Adrenal gland (tissue), 12 donors: Measurements from ENCODE around the gene ACAN. TPM values are rescaled to one million over a fixed set of nuclear protein-coding genes. Genes with fewer than 3 reads are reported as not detected.

ENCODE experiments used
- DNase-seq, 7 donors: peaks; one replicate each; pipeline ENCODE4 v3.0.0-alpha.2; 2019 to 2020
- H3K27ac ChIP-seq, 5 donors: fragments of 200-600 bp; sonication (generic) in 4 of 5; 1 replicate in 3 of 5; 2 replicates in 2 of 5; pipeline versions ENCODE4 v1.5.1 to v1.8.0; 2016 to 2020; ENCODE audit warnings: mild to moderate bottlenecking in 1 of 5
- H3K27me3 ChIP-seq: fragments of 200-600 bp; 2 replicates; pipeline ENCODE4 v1.8.0; 2021
- H3K36me3 ChIP-seq, 2 donors: fragments of 200-600 bp; replicated peaks in 1 of 2; 1 replicate in 1 of 2; 2 replicates in 1 of 2; pipeline versions ENCODE4 v1.5.1 to v1.8.0; 2018 to 2022
- H3K4me1 ChIP-seq, 2 donors: fragments of 200-600 bp; replicated peaks in 1 of 2; 1 replicate in 1 of 2; 2 replicates in 1 of 2; pipeline versions ENCODE4 v1.5.1 to v1.8.0; 2018 to 2021
- H3K4me3 ChIP-seq, 4 donors: fragments of 200-600 bp; sonication (generic) in 3 of 4; one replicate each; pipeline ENCODE4 v1.5.1; 2016 to 2018
- H3K9me3 ChIP-seq, 3 donors: fragments of 200-600 bp; sonication (generic) in 1 of 3; replicated peaks in 1 of 3; 1 replicate in 2 of 3; 2 replicates in 1 of 3; pipeline versions ENCODE4 v1.5.1 to v1.8.0; 2016 to 2021
- CTCF ChIP-seq, 6 experiments: fragments of 450-650 bp in 4 of 6; fragments of 200-600 bp in 2 of 6; sonication (generic) in 1 of 6; IDR thresholded peaks; 1 replicate in 5 of 6; 2 replicates in 1 of 6; pipeline versions ENCODE4 v1.5.1 to v1.8.0; 2016 to 2021; ENCODE audit warnings: antibody characterized with exemption in 6 of 6, mild to moderate bottlenecking in 2 of 6, moderate library complexity in 1 of 6
- POLR2A ChIP-seq, 2 donors: fragments of 450-650 bp; IDR thresholded peaks; one replicate each; pipeline ENCODE4 v1.6.1; 2017; ENCODE audit warnings: antibody characterized with exemption in 2 of 2, mild to moderate bottlenecking in 2 of 2, moderate library complexity in 1 of 2
- WGBS, 4 donors: extraction: QIAGEN DNeasy Blood & Tissue Kit in 2 of 4; methylation state at CpG; one replicate each; pipeline versions ENCODE4 v1.1.5 to v1.1.7; 2013 to 2017; 5-methylcytosine and 5-hydroxymethylcytosine counted together
- intact Hi-C, 2 donors: fragments of 100-400 bp; cut with DNase I; formaldehyde crosslinking; loops; one replicate each; pipeline versions ENCODE4 v1.14.1 to v1.15.0; 2022 to 2023
- polyA plus RNA-seq, 3 donors: library from polyadenylated mRNA; stranded (reverse); fragments of 200-250 nt in 2 of 3; fragments of 350-450 nt in 1 of 3; fragmentation: Illumina TruSeq in 1 of 3; extraction: RNeasy Lipid Tissue Mini Kit (QIAGEN cat#74804) in 1 of 3; gene quantifications; one replicate each; pipeline ENCODE4 v1.2.3, GENCODE V29; 2013 to 2014
- total RNA-seq, 9 donors: library from RNA; depleted of rRNA in 4 of 9; stranded (reverse); fragments of >200 nt in 4 of 9; fragments of 120-200 nt in 1 of 9; fragmentation: NEBNext Ultra II Directional in 1 of 9; extraction: Animal tissue kit (Norgen Biotek cat#: 25700) in 1 of 9; gene quantifications; one replicate each; pipeline versions ENCODE4 v1.1.0 to v1.2.4, GENCODE V29; 2013 to 2023
- donor health status: healthy with polysubstance abuse.
- donor health status: Bipolar disorder and iron deficiency.
- donor health status: DM: yes; HTN: yes; CAD: no.
- donor health status: DM: no; HTN: no; CAD: no.
- donor health status: DM: no; HTN: no; CAD: no.
- donor health status: DM: yes; HTN: yes; CAD: no.

ACAN gene
- total and polyA plus RNA-seq, 12 donors: 0.04 to 2.4 (median 0.42) TPM

GRCh38 chr15:88877415-88877814, 74.2 kb downstream of the ACAN start:
- Histone ChIP-seq H3K4me3 (no peak overlapping the region), H3K9me3 (no peaks in the 10 kb centered on the region), H3K27me3 (no peaks in the 10 kb centered on the region), H3K4me1 (no peaks in the 10 kb centered on the region), H3K27ac (no peak overlapping the region), H3K36me3 (no peaks in the 10 kb centered on the region)
- TF ChIP-seq CTCF (IDR thresholded peaks at IDR 0.05) (no peak), POLR2A (IDR thresholded peaks at IDR 0.05) (no peak)
- intact Hi-C loops: no loop called here
- DNase-seq: no peak
- 80 to 93% (median 89%) methylated on average over 9 to 11 of the region's 11 CpGs for WGBS, 4 donors

GRCh38 chr15:88877906-88878305, 74.7 kb downstream of the ACAN start:
- no peak overlapping the region for H3K4me3 ChIP-seq
- H3K4me1 ChIP-seq: no peaks in the 10 kb centered on the region
- H3K27me3 ChIP-seq: no peaks in the 10 kb centered on the region
- H3K27ac ChIP-seq: no peak overlapping the region
- intact Hi-C loops: no loop called here
- TF ChIP-seq CTCF (IDR thresholded peaks at IDR 0.05) (no peak), POLR2A (IDR thresholded peaks at IDR 0.05) (no peak)
- H3K9me3 ChIP-seq: no peaks in the 10 kb centered on the region
- DNase-seq: no peak
- WGBS, 4 donors: 88 to 93% (median 92%) methylated on average over 21 to 22 of the region's 22 CpGs
- H3K36me3 ChIP-seq: no peaks in the 10 kb centered on the region

- H3K4me1 ChIP-seq: no peaks in the 10 kb centered on the region
- intact Hi-C loops: no loop called here
- H3K9me3 ChIP-seq: no peaks in the 10 kb centered on the region
- no peaks in the 10 kb centered on the region for H3K36me3 ChIP-seq
- H3K27ac ChIP-seq: no peak overlapping the region
- no peak overlapping the region for H3K4me3 ChIP-seq
- DNase-seq: peak in 6 of 7 donors; percentile 28 to 65 (median 59)
- no peaks in the 10 kb centered on the region for H3K27me3 ChIP-seq
- WGBS, 4 donors: 16 to 85% (median 78%) methylated on average over 3 to 18 of the region's 18 CpGs
- TF ChIP-seq POLR2A (IDR thresholded peaks at IDR 0.05) (no peak), CTCF (IDR thresholded peaks at IDR 0.05) (peak; percentile 37 to 56 (median 48))
These were observed 75.5 kb downstream of the ACAN start for GRCh38 chr15:88878720-88879184.

GRCh38 chr15:88880944-88881740, 77.9 kb downstream of the ACAN start:
- no peaks in the 10 kb centered on the region for H3K9me3 ChIP-seq
- no peaks in the 10 kb centered on the region for H3K27me3 ChIP-seq
- DNase-seq: no peak
- WGBS, 4 donors: 93 to 95% (median 94%) methylated on average over 21 to 31 of the region's 31 CpGs
- H3K4me3 ChIP-seq: no peak overlapping the region
- H3K36me3 ChIP-seq: no peaks in the 10 kb centered on the region
- intact Hi-C loops: no loop called here
- TF ChIP-seq CTCF (IDR thresholded peaks at IDR 0.05) (no peak), POLR2A (IDR thresholded peaks at IDR 0.05) (no peak)
- no peaks in the 10 kb centered on the region for H3K4me1 ChIP-seq
- no peak overlapping the region for H3K27ac ChIP-seq
